MCF 10A (cell line): ENCODE results near the gene RND1. TPM values are rescaled to one million over a fixed set of nuclear protein-coding genes. Genes with fewer than 3 reads are reported as not detected.
A peak's percentile ranks its signal among the peaks of the same experiment; 100 is the strongest.

ENCODE experiments used
- BruUV-seq: library from RNA; stranded (reverse); fragments of 400-500 nt; replicated peaks from 2 replicates; lab custom pipeline; 2021; lab: Mats Ljungman, UMichigan
- CTCF ChIA-PET: fragments of 300-600 bp; sonication (Branson Sonifier 250); formaldehyde crosslinking; extraction: SDS; loops from one replicate; lab custom pipeline; 2021; ENCODE audit warnings: antibody characterized with exemption, inconsistent platforms; lab: Yijun Ruan, JAX
- POLR2A ChIA-PET: fragments of 300-600, 350-650 bp; sonication (Branson Sonifier 250); formaldehyde crosslinking; extraction: SDS; loops from one replicate; lab custom pipeline; 2020; ENCODE audit warnings: antibody characterized with exemption, inconsistent platforms; lab: Yijun Ruan, JAX
- DNase-seq: peaks from one replicate; pipeline ENCODE4 v3.0.0-alpha.2; 2018; ENCODE audit not compliant: unreplicated experiment
- H3K27ac Mint-ChIP-seq: one replicate; pipeline ENCODE4 v1.8.0; 2022; ENCODE audit warnings: mild to moderate bottlenecking, low read depth, mixed read lengths; ENCODE audit not compliant: unreplicated experiment
- H3K27me3 Mint-ChIP-seq: one replicate; pipeline ENCODE4 v1.8.0; 2022; ENCODE audit warnings: mixed read lengths; ENCODE audit not compliant: insufficient read depth, unreplicated experiment
- H3K36me3 Mint-ChIP-seq: one replicate; pipeline ENCODE4 v1.8.0; 2022; ENCODE audit warnings: mild to moderate bottlenecking, moderate library complexity, mixed read lengths; ENCODE audit not compliant: insufficient read depth, unreplicated experiment
- H3K4me1 Mint-ChIP-seq: one replicate; pipeline ENCODE4 v1.8.0; 2022; ENCODE audit warnings: mixed read lengths; ENCODE audit not compliant: insufficient read depth, unreplicated experiment
- H3K4me3 Mint-ChIP-seq: one replicate; pipeline ENCODE4 v1.8.0; 2022; ENCODE audit warnings: mild to moderate bottlenecking, moderate library complexity, mixed read lengths; ENCODE audit not compliant: unreplicated experiment
- H3K9me3 Mint-ChIP-seq: one replicate; pipeline ENCODE4 v1.8.0; 2022; ENCODE audit warnings: mixed read lengths; ENCODE audit not compliant: unreplicated experiment
- CTCF ChIP-seq: fragments of 200-600 bp; IDR thresholded peaks from one replicate; pipeline ENCODE4 v1.8.0; 2022; ENCODE audit warnings: antibody characterized with exemption, mild to moderate bottlenecking; ENCODE audit not compliant: unreplicated experiment
- intact Hi-C: fragments of 100-400 bp; cut with micrococcal nuclease; formaldehyde crosslinking; loops from 2 replicates; pipeline ENCODE4 v1.14.1; 2022
- total RNA-seq: library from RNA; stranded (reverse); gene quantifications from 2 replicates; pipeline ENCODE4 v1.2.3, GENCODE V29; 2022

Gene RND1
- total RNA-seq, 1 experiment from 2014 or later = 1.0 TPM

GRCh38 chr12:48883305-48884161 is 17.9 kb upstream of the RND1 start:
- peaks cover 8% of the 10 kb centered on the region for H3K4me1 Mint-ChIP-seq
- no peak for DNase-seq
- no peaks in the 10 kb centered on the region for H3K9me3 Mint-ChIP-seq
- H3K27me3 Mint-ChIP-seq = peaks cover 27% of the 10 kb centered on the region
- BruUV-seq = no TSS peak
- no peak overlapping the region for H3K4me3 Mint-ChIP-seq
- peak overlapping the region; percentile 16 for H3K27ac Mint-ChIP-seq
- H3K36me3 Mint-ChIP-seq = peaks cover 6% of the 10 kb centered on the region
- TF ChIP-seq CTCF = no peak
- intact Hi-C loops = no loop called here
- ChIA-PET CTCF (interaction anchor here (1.2 to 1.9 kb wide), 3 partner anchors 29 to 105 kb away, joined by 3 to 6 read pairs (median 4); no protein-coding TSS in a partner anchor), POLR2A (interaction anchor here (0.6 to 0.8 kb wide), 2 partner anchors 31 to 34 kb away, joined by 3 to 4 read pairs; partner anchors contain the start of gene DDX23)

DNA sequence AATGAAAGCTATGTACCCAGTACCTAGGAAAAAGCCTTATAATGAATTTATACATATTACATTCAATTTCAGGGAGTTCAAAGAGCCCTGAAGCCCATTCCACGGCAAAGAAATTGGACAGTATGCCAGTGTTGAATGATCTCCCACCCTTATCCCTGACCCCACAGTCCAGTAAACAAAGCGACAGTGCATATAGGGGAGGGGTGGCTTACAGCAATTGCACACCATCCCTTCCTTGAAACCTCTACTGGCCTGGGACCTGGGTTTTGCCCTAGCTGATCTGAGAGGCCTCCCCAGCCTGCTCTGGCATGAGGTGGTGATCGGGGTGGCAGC is 17.3 kb upstream of the RND1 start:
- POLR2A ChIA-PET = interaction anchor here (1.2 kb wide), 1 partner anchor 16 kb away, joined by 3 read pairs; no protein-coding TSS in a partner anchor
- Mint-ChIP-seq H3K27ac (no peak overlapping the region), H3K4me3 (no peak overlapping the region), H3K9me3 (no peaks in the 10 kb centered on the region), H3K4me1 (peaks cover 8% of the 10 kb centered on the region), H3K36me3 (peaks cover 6% of the 10 kb centered on the region), H3K27me3 (peaks cover 27% of the 10 kb centered on the region)
- BruUV-seq = no TSS peak
- intact Hi-C loops = no loop called here
- DNase-seq = no peak
- CTCF ChIA-PET = interaction anchor here (1.9 to 4.8 kb wide), 2 partner anchors 30 to 105 kb away, joined by 4 to 24 read pairs; partner anchors contain the start of gene DDX23
- TF ChIP-seq CTCF = no peak

DNA sequence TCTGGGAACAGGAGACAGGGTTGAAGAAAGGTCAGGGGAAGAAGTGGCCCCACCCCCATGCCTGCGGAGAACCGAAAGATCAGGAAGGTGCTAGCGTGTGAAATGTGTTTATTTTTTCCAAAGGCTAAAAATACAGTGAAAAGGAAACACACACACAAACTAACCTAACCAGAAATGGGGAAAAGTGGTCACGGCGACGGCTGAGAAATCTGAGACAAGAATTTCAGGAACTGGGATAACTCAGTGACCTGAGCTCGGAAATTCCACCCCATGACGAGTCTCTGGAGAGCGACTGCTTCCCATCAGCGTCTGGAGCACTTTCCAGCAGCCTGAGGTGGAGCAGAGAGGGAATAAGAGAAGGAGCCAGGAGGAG is 16.6 kb upstream of the RND1 start:
- H3K27ac Mint-ChIP-seq = no peak overlapping the region
- CTCF ChIA-PET = interaction anchor here (1.4 to 4.8 kb wide), 3 partner anchors 8 to 54 kb away, joined by 4 to 24 read pairs (median 11); partner anchors contain the start of gene DDX23
- peaks cover 8% of the 10 kb centered on the region for H3K4me1 Mint-ChIP-seq
- H3K36me3 Mint-ChIP-seq = peaks cover 6% of the 10 kb centered on the region
- H3K27me3 Mint-ChIP-seq = peaks cover 27% of the 10 kb centered on the region
- no peaks in the 10 kb centered on the region for H3K9me3 Mint-ChIP-seq
- BruUV-seq = no TSS peak
- POLR2A ChIA-PET = interaction anchor here (1.2 kb wide), 1 partner anchor 15 kb away, joined by 3 read pairs; no protein-coding TSS in a partner anchor
- no peak for DNase-seq
- intact Hi-C loops = no loop called here
- TF ChIP-seq CTCF = no peak
- H3K4me3 Mint-ChIP-seq = no peak overlapping the region

DNA sequence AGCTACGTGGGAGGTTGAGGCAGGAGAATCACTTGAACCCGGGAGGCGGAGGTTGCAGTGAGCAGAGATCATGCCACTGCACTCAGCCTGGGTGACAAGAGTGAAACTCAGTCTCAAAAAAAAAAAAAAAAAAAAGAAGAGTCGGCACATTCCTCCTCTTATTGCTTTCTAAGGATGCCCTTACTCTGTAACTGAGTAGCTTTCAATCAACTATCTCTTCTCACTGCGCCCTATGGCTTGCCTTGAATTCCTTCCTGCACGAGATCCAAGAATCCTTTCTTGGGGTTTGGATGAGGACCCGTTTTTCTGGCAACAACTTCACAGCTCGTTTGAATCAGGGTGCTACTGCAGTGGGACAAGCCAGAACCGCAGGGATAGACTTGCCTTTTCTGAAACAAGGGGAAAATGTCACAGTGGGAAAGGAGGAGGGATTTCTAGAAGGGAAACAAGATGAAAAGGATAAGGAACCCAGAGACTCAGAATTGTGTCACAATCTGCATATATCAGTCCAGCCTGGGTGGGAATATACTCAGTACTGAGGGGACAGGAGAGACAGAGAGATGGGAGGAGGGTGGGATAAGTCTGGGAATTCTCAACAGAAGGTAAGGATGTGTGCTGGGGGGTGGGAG is 16.1 kb upstream of the RND1 start:
- H3K27me3 Mint-ChIP-seq = peaks cover 27% of the 10 kb centered on the region
- H3K27ac Mint-ChIP-seq = no peak overlapping the region
- H3K4me1 Mint-ChIP-seq = peaks cover 8% of the 10 kb centered on the region
- CTCF ChIA-PET = interaction anchor here (1.4 to 4.8 kb wide), 3 partner anchors 9 to 54 kb away, joined by 4 to 24 read pairs (median 11); partner anchors contain the start of gene DDX23
- DNase-seq = no peak
- POLR2A ChIA-PET = interaction anchor here (1.0 to 1.9 kb wide), 3 partner anchors 10 to 67 kb away, joined by 3 to 4 read pairs (median 4); no protein-coding TSS in a partner anchor
- no peak overlapping the region for H3K4me3 Mint-ChIP-seq
- H3K36me3 Mint-ChIP-seq = peaks cover 6% of the 10 kb centered on the region
- TF ChIP-seq CTCF = no peak
- intact Hi-C loops = no loop called here
- no peaks in the 10 kb centered on the region for H3K9me3 Mint-ChIP-seq
- BruUV-seq = no TSS peak
